Endodermal cell (in vitro differentiated cells): Measurements from ENCODE around the gene ITGA6. TPM values are rescaled to one million over a fixed set of nuclear protein-coding genes. Genes with fewer than 3 reads are reported as not detected.

Source experiments
- DNase-seq: peaks from one replicate; pipeline ENCODE4 v3.0.0-alpha.2; 2017
- H3K27ac ChIP-seq: 2 replicates; pipeline ENCODE4 v1.5.1; 2013; ENCODE audit warnings: mild to moderate bottlenecking, low read depth, low read length, moderate library complexity
- H3K27me3 ChIP-seq: 2 replicates; pipeline ENCODE4 v1.6.1; 2013; ENCODE audit warnings: mild to moderate bottlenecking, low read length, moderate library complexity; ENCODE audit not compliant: insufficient read depth, control insufficient read depth, poor library complexity, severe bottlenecking
- H3K36me3 ChIP-seq: 2 replicates; pipeline ENCODE4 v1.7.0; 2013; ENCODE audit warnings: mild to moderate bottlenecking, low read length, moderate library complexity; ENCODE audit not compliant: control insufficient read depth, insufficient read depth
- H3K4me1 ChIP-seq: one replicate; pipeline ENCODE4 v1.7.0; 2013; ENCODE audit warnings: low read length; ENCODE audit not compliant: control insufficient read depth, insufficient read depth
- H3K4me3 ChIP-seq: 2 replicates; pipeline ENCODE4 v1.5.1; 2013; ENCODE audit warnings: mild to moderate bottlenecking, low read length, moderate library complexity
- H3K9ac ChIP-seq: 2 replicates; pipeline ENCODE4 v1.6.1; 2013; ENCODE audit warnings: mild to moderate bottlenecking, low read length, moderate library complexity; ENCODE audit not compliant: poor library complexity, severe bottlenecking; ENCODE audit errors: extremely low read depth
- H3K9me3 ChIP-seq: 2 replicates; pipeline ENCODE4 v1.6.1; 2013; ENCODE audit warnings: mild to moderate bottlenecking, low read length, moderate library complexity; ENCODE audit not compliant: control insufficient read depth
- H3K27ac Mint-ChIP-seq: 2 replicates; pipeline ENCODE4 v1.8.0; 2020; ENCODE audit warnings: mixed read lengths
- H3K27me3 Mint-ChIP-seq: 2 replicates; pipeline ENCODE4 v1.8.0; 2021; ENCODE audit warnings: mild to moderate bottlenecking, mixed read lengths; ENCODE audit not compliant: insufficient read depth
- H3K36me3 Mint-ChIP-seq: 2 replicates; pipeline ENCODE4 v1.8.0; 2020; ENCODE audit warnings: low read depth, mixed read lengths
- H3K4me1 Mint-ChIP-seq: 2 replicates; pipeline ENCODE4 v1.8.0; 2020; ENCODE audit warnings: mixed read lengths
- H3K4me3 Mint-ChIP-seq: 2 replicates; pipeline ENCODE4 v1.8.0; 2020; ENCODE audit warnings: mild to moderate bottlenecking, moderate library complexity, mixed read lengths
- H3K9me3 Mint-ChIP-seq: 2 replicates; pipeline ENCODE4 v1.8.0; 2020; ENCODE audit warnings: mild to moderate bottlenecking, mixed read lengths
- WGBS, 2 experiments: methylation state at CpG; one replicate each; pipeline versions ENCODE4 v1.1.5 to v1.1.7; 2013; ENCODE audit warnings: missing lambda C conversion rate in 2 of 2, mixed read lengths in 1 of 2; ENCODE audit not compliant: insufficient coverage in 1 of 2, insufficient read length in 1 of 2; 5-methylcytosine and 5-hydroxymethylcytosine counted together
- total RNA-seq, 2 donors: library from RNA; stranded (reverse); fragmentation: NEBNext Ultra II Directional in 1 of 2; extraction: Animal tissue kit (Norgen Biotek cat#: 25700) in 1 of 2; gene quantifications; 2 replicates in 1 of 2; 3 replicates in 1 of 2; pipeline ENCODE4 v1.2.1, GENCODE V29; 2021
- TF ChIP-seq, protein P1 (sequence below): fragments of 200-600 bp; sonication (generic); conservative IDR thresholded peaks from 2 replicates; pipeline ENCODE4 v1.5.0; 2021; ENCODE audit warnings: antibody characterized with exemption, mild to moderate bottlenecking

ITGA6 gene
- total RNA-seq, 2 donors from 2014 or later = 35.8 to 45.7 TPM

DNA sequence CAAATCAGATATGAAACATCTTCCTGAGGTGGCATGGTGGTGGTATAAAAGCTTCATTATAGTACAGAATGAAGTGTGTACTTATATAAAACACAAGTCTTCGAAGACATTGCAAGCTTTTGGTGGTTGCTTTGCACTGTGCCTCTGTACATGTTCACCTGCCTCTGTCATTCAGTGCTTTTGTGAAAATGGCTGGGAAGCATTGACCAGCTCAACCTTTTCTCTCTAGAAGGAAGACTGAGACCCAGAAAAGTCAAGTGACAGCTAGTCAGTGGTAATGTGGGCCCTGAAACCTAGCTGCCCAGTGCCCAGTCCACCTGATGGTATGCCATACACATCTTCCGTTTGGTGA lies 12.1 kb downstream of the ITGA6 start:
- Histone ChIP-seq H3K27me3 (no peaks in the 10 kb centered on the region), H3K4me1 (peaks cover 8% of the 10 kb centered on the region), H3K4me3 (no peak overlapping the region), H3K9me3 (no peaks in the 10 kb centered on the region), H3K9ac (no peak overlapping the region), H3K27ac (no peak overlapping the region), H3K36me3 (no peaks in the 10 kb centered on the region)
- TF ChIP-seq, protein P1, sequence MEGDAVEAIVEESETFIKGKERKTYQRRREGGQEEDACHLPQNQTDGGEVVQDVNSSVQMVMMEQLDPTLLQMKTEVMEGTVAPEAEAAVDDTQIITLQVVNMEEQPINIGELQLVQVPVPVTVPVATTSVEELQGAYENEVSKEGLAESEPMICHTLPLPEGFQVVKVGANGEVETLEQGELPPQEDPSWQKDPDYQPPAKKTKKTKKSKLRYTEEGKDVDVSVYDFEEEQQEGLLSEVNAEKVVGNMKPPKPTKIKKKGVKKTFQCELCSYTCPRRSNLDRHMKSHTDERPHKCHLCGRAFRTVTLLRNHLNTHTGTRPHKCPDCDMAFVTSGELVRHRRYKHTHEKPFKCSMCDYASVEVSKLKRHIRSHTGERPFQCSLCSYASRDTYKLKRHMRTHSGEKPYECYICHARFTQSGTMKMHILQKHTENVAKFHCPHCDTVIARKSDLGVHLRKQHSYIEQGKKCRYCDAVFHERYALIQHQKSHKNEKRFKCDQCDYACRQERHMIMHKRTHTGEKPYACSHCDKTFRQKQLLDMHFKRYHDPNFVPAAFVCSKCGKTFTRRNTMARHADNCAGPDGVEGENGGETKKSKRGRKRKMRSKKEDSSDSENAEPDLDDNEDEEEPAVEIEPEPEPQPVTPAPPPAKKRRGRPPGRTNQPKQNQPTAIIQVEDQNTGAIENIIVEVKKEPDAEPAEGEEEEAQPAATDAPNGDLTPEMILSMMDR = no peak
- H3K4me1 Mint-ChIP-seq = peaks cover 49% of the 10 kb centered on the region
- WGBS, 2 experiments = 100% methylated on average over 2 of the region's 2 CpGs
- H3K4me3 Mint-ChIP-seq = no peak overlapping the region
- H3K27ac Mint-ChIP-seq = no peak overlapping the region
- H3K36me3 Mint-ChIP-seq = peaks cover 4% of the 10 kb centered on the region
- no peaks in the 10 kb centered on the region for H3K9me3 Mint-ChIP-seq
- peaks cover 31% of the 10 kb centered on the region for H3K27me3 Mint-ChIP-seq
- DNase-seq = no peak

DNA sequence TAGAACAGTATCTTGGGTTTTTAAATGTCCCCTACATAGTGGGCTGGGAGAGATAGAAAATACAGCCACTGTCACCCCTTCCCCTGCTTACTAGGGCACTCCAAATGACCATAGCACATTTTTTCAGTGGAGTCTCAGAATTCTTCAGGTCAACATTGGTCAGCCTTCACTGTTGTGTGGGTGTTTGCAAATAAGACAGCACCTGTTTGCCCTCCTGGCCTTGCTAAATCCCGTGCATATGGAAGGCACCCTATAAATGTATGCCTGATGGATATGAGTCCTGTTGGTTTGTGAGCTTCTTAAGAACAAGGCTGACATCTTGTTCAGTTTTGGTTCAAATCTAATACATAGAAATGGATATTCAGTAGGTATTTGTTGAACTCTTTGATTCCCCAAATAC lies 12.5 kb downstream of the ITGA6 start:
- H3K9me3 ChIP-seq = no peaks in the 10 kb centered on the region
- peaks cover 7% of the 10 kb centered on the region for H3K4me1 ChIP-seq
- Mint-ChIP-seq H3K36me3 (peaks cover 4% of the 10 kb centered on the region), H3K4me1 (peaks cover 45% of the 10 kb centered on the region), H3K9me3 (no peaks in the 10 kb centered on the region), H3K27me3 (peaks cover 31% of the 10 kb centered on the region), H3K27ac (no peak overlapping the region), H3K4me3 (no peak overlapping the region)
- WGBS, 2 experiments = 86% methylated on average over 1 of the region's 1 CpG; no CpG with 5 or more reads in 1 of the 2 experiments
- no peak for DNase-seq
- no peak overlapping the region for H3K4me3 ChIP-seq
- H3K9ac ChIP-seq = no peak overlapping the region
- no peaks in the 10 kb centered on the region for H3K36me3 ChIP-seq
- H3K27ac ChIP-seq = no peak overlapping the region
- no peaks in the 10 kb centered on the region for H3K27me3 ChIP-seq
- TF ChIP-seq, protein P1 = no peak

DNA sequence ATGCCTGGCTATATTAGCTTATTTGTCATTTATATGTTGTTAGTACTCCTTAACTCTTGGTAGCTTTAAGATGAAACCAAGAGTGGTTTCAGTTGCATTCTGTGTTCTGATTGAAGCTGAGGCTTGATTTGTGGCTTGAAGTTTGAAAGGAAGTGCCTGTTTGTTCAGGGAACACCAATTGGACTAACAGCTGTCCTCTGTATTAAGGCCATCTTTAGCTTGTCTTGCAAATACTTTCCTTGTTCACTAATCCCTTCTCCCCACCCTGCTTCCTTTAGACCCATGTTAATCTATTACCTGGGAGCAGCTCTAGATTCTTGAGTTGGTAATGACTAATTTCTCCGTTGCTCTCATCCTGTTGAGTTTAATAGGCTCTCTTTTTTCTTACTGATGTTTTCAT lies 13.4 kb downstream of the ITGA6 start:
- no peak overlapping the region for H3K4me3 Mint-ChIP-seq
- peaks cover 4% of the 10 kb centered on the region for H3K36me3 Mint-ChIP-seq
- Histone ChIP-seq H3K9me3 (no peaks in the 10 kb centered on the region), H3K27me3 (no peaks in the 10 kb centered on the region), H3K27ac (no peak overlapping the region), H3K9ac (no peak overlapping the region), H3K4me3 (no peak overlapping the region), H3K4me1 (peaks cover 7% of the 10 kb centered on the region), H3K36me3 (no peaks in the 10 kb centered on the region)
- no peak overlapping the region for H3K27ac Mint-ChIP-seq
- TF ChIP-seq, protein P1 = no peak
- peaks cover 33% of the 10 kb centered on the region for H3K27me3 Mint-ChIP-seq
- no peaks in the 10 kb centered on the region for H3K9me3 Mint-ChIP-seq
- WGBS, 2 experiments = 64% methylated on average over 1 of the region's 1 CpG; no CpG with 5 or more reads in 1 of the 2 experiments
- H3K4me1 Mint-ChIP-seq = peaks cover 38% of the 10 kb centered on the region
- no peak for DNase-seq
